Neural cell (in vitro differentiated cells): Measurements from ENCODE around the gene ALS2CL.

Experiments
- CTCF ChIP-seq: fragments of 450-650 bp; IDR thresholded peaks from 2 replicates; pipeline ENCODE4 v1.5.1; 2014; ENCODE audit warnings: antibody characterized with exemption, mild to moderate bottlenecking, moderate library complexity; ENCODE audit not compliant: poor library complexity, severe bottlenecking
- EP300 ChIP-seq: fragments of 450-650 bp; conservative IDR thresholded peaks from 2 replicates; pipeline ENCODE4 v1.6.1; 2014; ENCODE audit warnings: antibody characterized with exemption, mild to moderate bottlenecking, moderate library complexity; ENCODE audit not compliant: poor library complexity, severe bottlenecking
- EZH2 ChIP-seq: fragments of 200-600, 300-800 bp; shearing (Covaris generic), sonication (generic); IDR thresholded peaks from 2 replicates; pipeline ENCODE4 v1.6.1; 2014; ENCODE audit warnings: antibody characterized with exemption, low read length, borderline replicate concordance, mild to moderate bottlenecking; ENCODE audit not compliant: insufficient read depth, poor library complexity, severe bottlenecking
- MXI1 ChIP-seq: fragments of 450-650 bp; conservative IDR thresholded peaks from 2 replicates; pipeline ENCODE4 v1.6.1; 2014; ENCODE audit warnings: antibody characterized with exemption, mild to moderate bottlenecking; ENCODE audit not compliant: poor library complexity, severe bottlenecking
- POLR2AphosphoS5 ChIP-seq: IDR thresholded peaks from 2 replicates; pipeline ENCODE4 v1.6.1; 2012
- RAD21 ChIP-seq: fragments of 450-650 bp; conservative IDR thresholded peaks from 2 replicates; pipeline ENCODE4 v1.6.1; 2014; ENCODE audit warnings: antibody characterized with exemption, mild to moderate bottlenecking, moderate library complexity
- SMC3 ChIP-seq: fragments of 450-650 bp; conservative IDR thresholded peaks from 2 replicates; pipeline ENCODE4 v1.6.1; 2014; ENCODE audit warnings: antibody characterized with exemption, mild to moderate bottlenecking, moderate library complexity; ENCODE audit not compliant: poor library complexity
- TAF1 ChIP-seq: IDR thresholded peaks from 2 replicates; pipeline ENCODE4 v1.6.1; 2012; ENCODE audit warnings: low read depth
- TF ChIP-seq, protein P1 (sequence below): IDR thresholded peaks from 2 replicates; pipeline ENCODE4 v1.6.1; 2012; ENCODE audit warnings: borderline replicate concordance

DNA sequence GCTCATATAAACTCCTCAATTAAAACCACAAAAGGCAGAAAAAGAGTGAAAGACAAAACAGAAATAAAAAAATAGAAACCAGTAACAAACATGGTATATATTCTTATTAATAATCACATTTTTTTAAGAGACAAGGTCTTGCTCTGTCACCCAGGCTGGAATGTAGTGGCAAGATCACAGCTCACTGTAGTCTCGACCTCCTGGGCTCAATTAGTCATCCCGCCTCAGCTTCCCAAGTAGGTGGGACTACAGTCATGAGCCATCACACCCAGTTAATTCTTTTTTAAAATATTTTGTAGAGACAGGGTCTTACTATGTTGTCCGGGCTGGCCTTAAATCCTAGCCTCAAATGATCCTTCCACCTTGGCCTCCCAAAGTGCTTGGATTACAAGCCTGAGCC, 44.0 kb downstream of the ALS2CL start:
- TF ChIP-seq POLR2AphosphoS5: no peak
- no peak for TF ChIP-seq SMC3
- TF ChIP-seq CTCF: no peak
- no peak for TF ChIP-seq TAF1
- TF ChIP-seq MXI1: no peak
- TF ChIP-seq EZH2: no peak
- TF ChIP-seq EP300: no peak
- TF ChIP-seq, protein P1, sequence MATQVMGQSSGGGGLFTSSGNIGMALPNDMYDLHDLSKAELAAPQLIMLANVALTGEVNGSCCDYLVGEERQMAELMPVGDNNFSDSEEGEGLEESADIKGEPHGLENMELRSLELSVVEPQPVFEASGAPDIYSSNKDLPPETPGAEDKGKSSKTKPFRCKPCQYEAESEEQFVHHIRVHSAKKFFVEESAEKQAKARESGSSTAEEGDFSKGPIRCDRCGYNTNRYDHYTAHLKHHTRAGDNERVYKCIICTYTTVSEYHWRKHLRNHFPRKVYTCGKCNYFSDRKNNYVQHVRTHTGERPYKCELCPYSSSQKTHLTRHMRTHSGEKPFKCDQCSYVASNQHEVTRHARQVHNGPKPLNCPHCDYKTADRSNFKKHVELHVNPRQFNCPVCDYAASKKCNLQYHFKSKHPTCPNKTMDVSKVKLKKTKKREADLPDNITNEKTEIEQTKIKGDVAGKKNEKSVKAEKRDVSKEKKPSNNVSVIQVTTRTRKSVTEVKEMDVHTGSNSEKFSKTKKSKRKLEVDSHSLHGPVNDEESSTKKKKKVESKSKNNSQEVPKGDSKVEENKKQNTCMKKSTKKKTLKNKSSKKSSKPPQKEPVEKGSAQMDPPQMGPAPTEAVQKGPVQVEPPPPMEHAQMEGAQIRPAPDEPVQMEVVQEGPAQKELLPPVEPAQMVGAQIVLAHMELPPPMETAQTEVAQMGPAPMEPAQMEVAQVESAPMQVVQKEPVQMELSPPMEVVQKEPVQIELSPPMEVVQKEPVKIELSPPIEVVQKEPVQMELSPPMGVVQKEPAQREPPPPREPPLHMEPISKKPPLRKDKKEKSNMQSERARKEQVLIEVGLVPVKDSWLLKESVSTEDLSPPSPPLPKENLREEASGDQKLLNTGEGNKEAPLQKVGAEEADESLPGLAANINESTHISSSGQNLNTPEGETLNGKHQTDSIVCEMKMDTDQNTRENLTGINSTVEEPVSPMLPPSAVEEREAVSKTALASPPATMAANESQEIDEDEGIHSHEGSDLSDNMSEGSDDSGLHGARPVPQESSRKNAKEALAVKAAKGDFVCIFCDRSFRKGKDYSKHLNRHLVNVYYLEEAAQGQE: no peak
- no peak for TF ChIP-seq RAD21
